Chondrocyte (in vitro differentiated cells): ENCODE measurements around the gene HOXA6. TPM values are rescaled to one million over a fixed set of nuclear protein-coding genes. Genes with fewer than 3 reads are reported as not detected.

ENCODE experiments used
- DNase-seq: peaks from one replicate; pipeline ENCODE4 v3.0.0; 2021; ENCODE audit warnings: mixed read lengths, low spot score
- H3K27ac Mint-ChIP-seq: one replicate; pipeline ENCODE4 v1.8.0; 2021; ENCODE audit warnings: mild to moderate bottlenecking, moderate library complexity, mixed read lengths; ENCODE audit not compliant: unreplicated experiment
- H3K27me3 Mint-ChIP-seq: 2 replicates; pipeline ENCODE4 v1.8.0; 2021; ENCODE audit warnings: low read depth, mixed read lengths
- H3K36me3 Mint-ChIP-seq: 2 replicates; pipeline ENCODE4 v1.8.0; 2021; ENCODE audit warnings: low read depth, mixed read lengths
- H3K4me1 Mint-ChIP-seq: 2 replicates; pipeline ENCODE4 v1.8.0; 2021; ENCODE audit warnings: low read depth, mild to moderate bottlenecking, mixed read lengths
- H3K4me3 Mint-ChIP-seq: one replicate; pipeline ENCODE4 v1.8.0; 2021; ENCODE audit warnings: mild to moderate bottlenecking, moderate library complexity, mixed read lengths; ENCODE audit not compliant: unreplicated experiment
- H3K9me3 Mint-ChIP-seq: 2 replicates; pipeline ENCODE4 v1.8.0; 2021; ENCODE audit warnings: low read depth, mixed read lengths
- CTCF ChIP-seq: fragments of 200-600 bp; sonication (generic); IDR thresholded peaks from 2 replicates; pipeline ENCODE4 v1.5.0; 2021; ENCODE audit warnings: antibody characterized with exemption, mild to moderate bottlenecking, moderate library complexity
- total RNA-seq: library from RNA; stranded (reverse); gene quantifications from 3 replicates; pipeline ENCODE4 v1.2.1, GENCODE V29; 2021

Gene HOXA6
- total RNA-seq, 1 donor from 2014 or later = not detected

GRCh38 chr7:27145165-27145913, 2.2 kb downstream of the HOXA6 start:
- TF ChIP-seq CTCF = no peak
- Mint-ChIP-seq H3K27ac (no peak overlapping the region), H3K36me3 (peaks cover 2% of the 10 kb centered on the region), H3K27me3 (peaks cover 88% of the 10 kb centered on the region), H3K9me3 (peaks cover 2% of the 10 kb centered on the region), H3K4me1 (peaks cover 12% of the 10 kb centered on the region), H3K4me3 (no peak overlapping the region)
- peak; percentile 62 for DNase-seq

DNA sequence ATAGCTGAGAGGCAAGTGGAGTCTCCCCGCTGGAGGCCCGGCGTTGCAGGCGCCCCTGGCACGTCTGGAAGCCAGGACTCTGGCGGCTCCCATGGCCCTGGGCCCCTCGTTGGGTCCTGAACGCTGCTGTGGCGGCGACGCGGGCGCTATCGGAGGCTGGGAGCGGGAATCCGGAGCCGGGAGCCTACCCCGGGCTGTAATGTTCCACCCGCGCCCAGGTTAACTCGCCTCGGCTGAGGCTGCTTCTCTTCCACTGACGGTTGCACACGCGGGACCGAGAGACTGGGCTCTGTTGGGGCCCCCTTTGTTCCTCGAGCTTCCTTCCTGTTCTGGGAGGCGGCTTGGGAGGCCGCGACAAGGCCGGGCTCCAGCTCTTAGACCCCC, 2.8 kb downstream of the HOXA6 start:
- Mint-ChIP-seq H3K4me1 (peaks cover 12% of the 10 kb centered on the region), H3K4me3 (no peak overlapping the region), H3K9me3 (peaks cover 2% of the 10 kb centered on the region), H3K36me3 (peaks cover 2% of the 10 kb centered on the region), H3K27me3 (peaks cover 89% of the 10 kb centered on the region), H3K27ac (no peak overlapping the region)
- no peak for DNase-seq
- no peak for TF ChIP-seq CTCF

DNA sequence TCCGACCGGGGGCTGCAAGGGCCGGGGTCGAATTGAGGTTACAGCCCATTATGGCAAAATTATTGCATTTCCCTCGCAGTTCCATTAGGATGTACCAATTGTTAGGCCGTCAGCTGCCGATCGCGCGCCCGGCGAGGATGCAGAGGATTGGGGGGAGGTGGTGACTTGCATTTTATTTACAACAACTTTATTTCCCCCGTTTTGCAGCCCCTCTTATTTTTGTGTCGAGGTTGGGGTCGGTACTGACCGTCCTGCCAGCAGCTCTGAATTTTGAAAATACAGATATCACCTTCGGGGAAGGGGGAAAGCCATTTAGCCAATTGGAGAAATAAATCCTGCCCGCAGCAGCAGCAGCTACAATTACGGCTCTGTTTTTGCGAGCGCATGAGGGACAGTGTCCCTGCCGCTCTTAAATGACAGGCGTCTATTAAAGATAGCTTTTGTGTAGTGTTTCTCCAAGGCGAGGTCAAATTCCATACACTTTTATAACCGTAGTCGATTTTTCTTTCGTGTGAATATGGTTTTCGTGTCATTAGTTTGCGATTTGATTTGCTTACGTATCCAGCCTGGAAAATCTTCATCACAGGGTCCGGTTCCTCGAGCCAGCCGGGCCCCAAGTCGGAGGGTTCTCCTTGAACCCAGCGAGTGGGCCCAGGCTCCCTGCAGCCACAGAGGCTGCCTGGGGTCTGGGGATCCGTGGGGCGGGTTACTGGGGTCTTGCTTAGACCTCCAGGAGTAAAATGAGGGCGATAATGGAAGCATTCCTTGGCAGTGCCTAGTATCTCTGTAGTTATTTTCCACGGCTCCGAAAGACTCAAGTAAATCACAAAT, 3.4 kb downstream of the HOXA6 start:
- TF ChIP-seq CTCF = peak; percentile 28
- peaks cover 12% of the 10 kb centered on the region for H3K4me1 Mint-ChIP-seq
- no peak overlapping the region for H3K4me3 Mint-ChIP-seq
- peaks cover 84% of the 10 kb centered on the region for H3K27me3 Mint-ChIP-seq
- no peak overlapping the region for H3K27ac Mint-ChIP-seq
- peaks cover 2% of the 10 kb centered on the region for H3K9me3 Mint-ChIP-seq
- DNase-seq = no peak
- H3K36me3 Mint-ChIP-seq = peaks cover 3% of the 10 kb centered on the region

DNA sequence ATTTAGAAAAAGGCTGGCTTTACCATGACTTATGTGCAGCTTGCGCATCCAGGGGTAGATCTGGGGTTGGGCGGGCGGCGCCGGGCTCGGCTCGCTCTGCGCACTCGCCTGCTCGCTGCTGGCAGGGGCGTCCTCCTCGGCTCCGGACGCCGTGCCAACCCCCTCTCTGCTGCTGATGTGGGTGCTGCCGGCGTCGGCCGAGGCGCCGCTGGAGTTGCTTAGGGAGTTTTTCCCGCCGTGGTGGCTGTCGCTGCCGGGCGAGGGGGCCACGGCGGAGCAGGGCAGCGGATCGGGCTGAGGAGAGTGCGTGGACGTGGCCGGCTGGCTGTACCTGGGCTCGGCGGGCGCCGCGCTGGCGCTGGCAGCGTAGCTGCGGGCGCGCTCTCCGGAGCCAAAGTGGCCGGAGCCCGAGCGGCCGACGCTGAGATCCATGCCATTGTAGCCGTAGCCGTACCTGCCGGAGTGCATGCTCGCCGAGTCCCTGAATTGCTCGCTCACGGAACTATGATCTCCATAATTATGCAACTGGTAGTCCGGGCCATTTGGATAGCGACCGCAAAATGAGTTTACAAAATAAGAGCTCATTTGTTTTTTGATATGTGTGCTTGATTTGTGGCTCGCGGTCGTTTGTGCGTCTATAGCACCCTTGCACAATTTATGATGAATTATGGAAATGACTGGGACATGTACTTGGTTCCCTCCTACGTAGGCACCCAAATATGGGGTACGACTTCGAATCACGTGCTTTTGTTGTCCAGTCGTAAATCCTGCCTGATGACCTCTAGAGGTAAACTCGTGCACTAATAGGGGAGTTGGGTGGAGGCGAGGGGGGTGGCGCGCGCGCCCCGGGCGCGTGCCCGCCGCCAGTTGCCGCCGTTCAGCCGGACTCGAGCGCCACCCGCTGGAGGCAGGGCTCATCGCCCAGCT, 4.3 kb downstream of the HOXA6 start, which contains the start of gene HOXA5:
TSS of gene HOXA5 (minus strand) at position 659 of the 927 bp plus-strand sequence. CDS start at position 585, 74 bp downstream.
- Mint-ChIP-seq H3K27ac (no peak within 1 kb of the TSS), H3K36me3 (peaks cover 3% of the 10 kb centered on the region), H3K27me3 (peaks cover 84% of the 10 kb centered on the region), H3K9me3 (peaks cover 2% of the 10 kb centered on the region), H3K4me3 (peak within 1 kb of the TSS; percentile 51), H3K4me1 (peaks cover 12% of the 10 kb centered on the region)
- DNase-seq = no peak
- peak; percentile 68 for TF ChIP-seq CTCF
